Activated naive CD8-positive, alpha-beta T cell treated with anti-CD3 and anti-CD28 coated beads, Interleukin-2, amount 10 ng/mL, durations not matched to agents 7 days and 5 days (primary cell): ENCODE measurements around the gene NCAM2. TPM values are rescaled to one million over a fixed set of nuclear protein-coding genes. Genes with fewer than 3 reads are reported as not detected.

Source experiments
- ATAC-seq: fragments of 150-1000 bp; cut with Tn5 transposase; one replicate; pipeline ENCODE4 v1.10.0; 2021; ENCODE audit warnings: low read depth, moderate library complexity
- POLR2A ChIA-PET: fragments of 350-600 bp; sonication (Branson Sonifier 250); formaldehyde crosslinking; loops from one replicate; lab custom pipeline; 2021; ENCODE audit warnings: antibody characterized with exemption; lab: Charles Lee
- DNase-seq: peaks from one replicate; pipeline ENCODE4 v3.0.0; 2021
- H3K27ac Mint-ChIP-seq: one replicate; pipeline ENCODE4 v1.8.0; 2022; ENCODE audit warnings: mild to moderate bottlenecking, mixed read lengths
- H3K27me3 Mint-ChIP-seq: one replicate; pipeline ENCODE4 v1.8.0; 2022; ENCODE audit warnings: mild to moderate bottlenecking, moderate library complexity, mixed read lengths
- H3K36me3 Mint-ChIP-seq: one replicate; pipeline ENCODE4 v1.8.0; 2021; ENCODE audit warnings: mild to moderate bottlenecking, mixed read lengths
- H3K4me1 Mint-ChIP-seq: one replicate; pipeline ENCODE4 v1.8.0; 2021; ENCODE audit warnings: mixed read lengths
- H3K4me3 Mint-ChIP-seq: one replicate; pipeline ENCODE4 v1.8.0; 2022; ENCODE audit warnings: mild to moderate bottlenecking, moderate library complexity, mixed read lengths
- H3K9me3 Mint-ChIP-seq: one replicate; pipeline ENCODE4 v1.8.0; 2021; ENCODE audit warnings: mixed read lengths
- total RNA-seq, 2 experiments: library from RNA; stranded (reverse); gene quantifications; one replicate each; pipeline ENCODE4 v1.2.3, GENCODE V29; 2021

Gene NCAM2
- total RNA-seq, 2 experiments from 2014 or later = not detected

- Mint-ChIP-seq H3K4me3 (no peak overlapping the region), H3K4me1 (peaks cover 21% of the 10 kb centered on the region), H3K27me3 (peaks cover 12% of the 10 kb centered on the region), H3K36me3 (peaks cover 8% of the 10 kb centered on the region), H3K27ac (no peak overlapping the region), H3K9me3 (peaks cover 4% of the 10 kb centered on the region)
- POLR2A ChIA-PET = no interaction called here
- ATAC-seq (no peak), DNase-seq (no peak)
These were observed 205.7 kb downstream of the NCAM2 start for GRCh38 chr21:21203822-21204339.

DNA sequence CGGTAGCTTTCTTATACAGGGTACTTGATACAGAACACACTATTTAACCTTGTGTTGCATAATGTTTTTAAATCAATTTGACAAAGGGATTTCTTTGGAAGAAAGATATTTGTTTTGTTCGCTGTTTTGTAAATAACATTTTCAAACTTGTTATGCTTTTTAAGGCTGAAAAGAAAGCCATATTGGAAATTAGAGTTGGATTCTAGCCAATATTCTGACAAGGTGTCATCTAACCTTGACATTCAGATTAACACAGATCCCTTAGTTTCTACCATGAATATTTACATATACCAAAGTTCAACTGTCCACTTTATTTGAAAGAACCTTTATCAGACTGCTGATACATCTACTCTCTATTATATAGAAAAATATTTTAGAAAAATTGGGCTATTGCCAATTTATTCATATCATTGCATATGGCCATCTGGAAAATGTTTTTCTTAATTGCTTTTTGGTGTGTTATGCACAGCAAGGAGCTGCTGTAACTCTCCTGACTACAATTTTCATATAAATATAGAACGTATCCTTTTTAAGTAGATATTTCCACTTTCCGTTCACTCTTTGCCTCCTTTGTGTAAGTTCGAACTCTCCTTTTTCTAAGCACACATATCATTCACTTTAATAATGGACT, 206.3 kb downstream of the NCAM2 start:
- DNase-seq (no peak), ATAC-seq (no peak)
- POLR2A ChIA-PET = no interaction called here
- peaks cover 4% of the 10 kb centered on the region for H3K36me3 Mint-ChIP-seq
- H3K9me3 Mint-ChIP-seq = peaks cover 2% of the 10 kb centered on the region
- H3K27ac Mint-ChIP-seq = no peak overlapping the region
- peaks cover 15% of the 10 kb centered on the region for H3K4me1 Mint-ChIP-seq
- no peak overlapping the region for H3K4me3 Mint-ChIP-seq
- H3K27me3 Mint-ChIP-seq = peaks cover 12% of the 10 kb centered on the region

- peaks cover 12% of the 10 kb centered on the region for H3K27me3 Mint-ChIP-seq
- H3K4me1 Mint-ChIP-seq = peaks cover 7% of the 10 kb centered on the region
- no peak for DNase-seq
These were observed 207.4 kb downstream of the NCAM2 start for GRCh38 chr21:21205604-21206003.

DNA sequence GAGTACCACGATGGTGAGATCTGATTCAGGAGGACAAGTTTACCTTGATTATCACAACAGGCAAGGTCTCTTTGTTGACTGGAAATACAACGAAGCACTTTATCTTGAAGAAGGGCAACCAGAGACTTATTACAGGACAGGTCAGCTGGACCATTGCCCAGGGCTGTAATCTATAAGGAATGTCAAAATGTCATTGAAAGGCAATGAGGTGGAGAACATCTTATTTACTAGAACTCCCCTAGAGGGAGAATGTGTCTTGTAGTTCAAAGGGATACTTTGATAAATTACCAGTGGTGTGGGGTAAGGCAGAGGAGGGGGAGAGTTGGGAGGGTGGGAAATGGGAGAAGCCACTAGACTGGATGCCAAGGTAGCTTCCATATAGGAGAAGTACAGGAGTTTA, 212.3 kb downstream of the NCAM2 start:
- no peak overlapping the region for H3K27ac Mint-ChIP-seq

More at GRCh38 chr21:21205604-21206003, 207.4 kb downstream of the NCAM2 start:
- H3K27ac Mint-ChIP-seq = no peak overlapping the region
- no peak for ATAC-seq
- peaks cover 4% of the 10 kb centered on the region for H3K36me3 Mint-ChIP-seq
- no peak overlapping the region for H3K4me3 Mint-ChIP-seq
- H3K9me3 Mint-ChIP-seq = peaks cover 3% of the 10 kb centered on the region
- POLR2A ChIA-PET = no interaction called here

DNA sequence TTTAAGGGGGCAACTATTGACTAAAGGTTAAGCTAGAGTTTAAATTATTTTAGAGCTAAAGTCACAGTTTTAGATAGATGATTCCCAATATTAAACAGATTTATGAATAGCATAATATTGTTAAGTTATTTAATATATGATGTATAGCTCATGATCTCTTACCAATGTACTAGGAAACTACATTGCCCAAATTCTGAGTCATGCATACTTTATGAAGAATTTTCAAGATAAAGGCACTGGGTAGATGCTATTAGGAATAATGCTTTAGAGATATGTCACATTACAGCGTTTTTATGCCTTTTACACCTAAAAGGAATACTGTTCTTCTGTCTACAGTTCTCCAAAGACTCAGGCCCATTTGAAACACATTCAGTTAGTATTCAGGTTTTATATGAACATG, 215.1 kb downstream of the NCAM2 start:
- no peaks in the 10 kb centered on the region for H3K4me1 Mint-ChIP-seq
- H3K36me3 Mint-ChIP-seq = no peaks in the 10 kb centered on the region
- H3K9me3 Mint-ChIP-seq = peaks cover 3% of the 10 kb centered on the region

More for the DNA sequence above, 212.3 kb downstream of the NCAM2 start:
- no peak for ATAC-seq
- POLR2A ChIA-PET = no interaction called here
- no peaks in the 10 kb centered on the region for H3K36me3 Mint-ChIP-seq
- no peak for DNase-seq
- H3K4me3 Mint-ChIP-seq = no peak overlapping the region
- H3K27me3 Mint-ChIP-seq = peaks cover 12% of the 10 kb centered on the region
- H3K9me3 Mint-ChIP-seq = peaks cover 3% of the 10 kb centered on the region
- H3K4me1 Mint-ChIP-seq = no peaks in the 10 kb centered on the region

DNA sequence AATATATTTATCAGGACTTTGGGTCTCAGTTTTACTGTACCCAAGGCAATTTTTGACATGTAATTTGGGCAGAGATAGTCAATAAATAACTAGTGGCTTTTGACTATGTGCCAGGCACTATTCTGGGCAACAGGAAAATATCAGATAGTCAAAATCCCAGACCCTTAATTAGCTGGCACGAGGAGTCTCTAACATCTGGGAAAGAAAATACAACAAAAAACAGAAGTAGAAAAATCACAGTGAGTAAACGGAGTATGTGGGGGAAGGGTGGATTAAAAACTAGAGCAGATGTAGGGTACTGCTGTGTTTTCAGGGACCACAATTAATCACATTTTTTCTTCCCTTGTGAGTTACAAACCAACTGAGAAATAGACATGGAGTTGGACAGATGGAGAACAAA, 217.8 kb downstream of the NCAM2 start:
- no peaks in the 10 kb centered on the region for H3K4me1 Mint-ChIP-seq
- DNase-seq = no peak
- no peaks in the 10 kb centered on the region for H3K9me3 Mint-ChIP-seq
- peaks cover 2% of the 10 kb centered on the region for H3K27me3 Mint-ChIP-seq
- H3K4me3 Mint-ChIP-seq = no peak overlapping the region
- no peak for ATAC-seq
- H3K27ac Mint-ChIP-seq = no peak overlapping the region
- no peaks in the 10 kb centered on the region for H3K36me3 Mint-ChIP-seq
- POLR2A ChIA-PET = no interaction called here

More for the DNA sequence above, 215.1 kb downstream of the NCAM2 start:
- POLR2A ChIA-PET = no interaction called here
- Mint-ChIP-seq H3K27me3 (peaks cover under 1% of the 10 kb centered on the region), H3K4me3 (no peak overlapping the region), H3K27ac (no peak overlapping the region)
- DNase-seq = no peak
- no peak for ATAC-seq

- no peak for DNase-seq
- H3K27me3 Mint-ChIP-seq = peaks cover 6% of the 10 kb centered on the region
- H3K36me3 Mint-ChIP-seq = no peaks in the 10 kb centered on the region
- H3K9me3 Mint-ChIP-seq = peaks cover 5% of the 10 kb centered on the region
- no peak overlapping the region for H3K27ac Mint-ChIP-seq
- H3K4me1 Mint-ChIP-seq = peaks cover 3% of the 10 kb centered on the region
- no peak for ATAC-seq
- H3K4me3 Mint-ChIP-seq = no peak overlapping the region
- POLR2A ChIA-PET = no interaction called here
These were observed 228.3 kb downstream of the NCAM2 start for GRCh38 chr21:21226472-21226871.

DNA sequence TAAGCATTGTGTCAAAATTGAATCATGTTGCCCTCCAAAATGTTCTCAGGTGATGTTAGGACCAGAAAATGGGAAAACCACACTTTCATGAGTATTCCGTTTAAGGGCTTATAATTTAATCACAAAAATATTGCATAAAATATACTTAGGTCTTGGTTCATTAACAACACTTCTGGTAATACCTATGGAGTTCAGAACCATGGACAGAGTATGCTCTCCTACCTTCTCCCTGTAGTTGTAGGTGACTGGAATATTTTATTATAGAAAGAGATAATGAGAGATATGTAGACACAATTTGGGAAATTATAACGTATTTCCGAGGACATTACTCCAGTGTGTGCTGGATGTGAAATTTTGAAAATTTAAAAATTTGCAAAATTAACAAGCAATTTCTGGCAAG, 232.5 kb downstream of the NCAM2 start:
- POLR2A ChIA-PET = no interaction called here

DNA sequence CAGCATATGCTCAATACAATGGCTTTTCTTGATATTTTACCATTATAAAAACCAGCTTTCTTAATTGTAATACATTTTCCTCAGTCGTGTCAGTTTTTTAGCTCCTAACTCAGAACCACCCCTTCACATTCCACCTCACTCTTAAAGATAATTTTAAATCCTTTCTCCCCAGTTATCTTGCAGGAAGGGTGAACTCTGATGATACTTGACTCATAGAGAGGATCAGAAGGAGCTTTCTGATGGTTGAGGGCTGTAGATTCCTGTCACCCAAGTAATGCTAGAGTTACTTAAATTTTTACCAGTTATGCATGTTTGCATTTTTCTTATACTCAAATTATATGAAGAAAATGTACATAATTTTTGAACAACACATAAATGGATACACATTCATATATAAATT, 233.7 kb downstream of the NCAM2 start:
- POLR2A ChIA-PET = no interaction called here
- Mint-ChIP-seq H3K4me1 (no peaks in the 10 kb centered on the region), H3K4me3 (no peak overlapping the region), H3K27ac (no peak overlapping the region), H3K9me3 (no peaks in the 10 kb centered on the region), H3K27me3 (peaks cover 1% of the 10 kb centered on the region), H3K36me3 (no peaks in the 10 kb centered on the region)
- ATAC-seq (no peak), DNase-seq (no peak)

More for the DNA sequence above, 232.5 kb downstream of the NCAM2 start:
- Mint-ChIP-seq H3K4me3 (no peak overlapping the region), H3K4me1 (no peaks in the 10 kb centered on the region), H3K27me3 (peaks cover 6% of the 10 kb centered on the region), H3K9me3 (no peaks in the 10 kb centered on the region), H3K27ac (no peak overlapping the region), H3K36me3 (no peaks in the 10 kb centered on the region)
- DNase-seq (no peak), ATAC-seq (no peak)

DNA sequence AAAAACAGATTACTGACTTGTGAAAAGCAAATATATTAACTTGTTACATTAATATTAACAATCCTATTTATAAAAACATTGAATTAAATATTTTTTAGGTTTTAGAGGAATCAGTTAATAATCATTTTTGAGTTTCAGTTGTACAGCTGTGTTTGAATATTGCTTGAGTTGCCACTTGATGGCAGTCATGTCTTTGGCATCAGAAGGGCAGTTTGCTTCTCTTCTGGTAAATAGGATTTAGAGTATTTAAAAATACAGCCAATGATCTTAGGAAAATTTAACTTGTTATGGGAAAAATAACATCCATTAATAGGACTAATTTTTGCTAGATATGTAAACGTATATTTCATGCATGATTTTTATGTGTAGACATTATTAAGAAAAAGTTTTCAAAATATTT, 234.1 kb downstream of the NCAM2 start:
- Mint-ChIP-seq H3K4me1 (no peaks in the 10 kb centered on the region), H3K4me3 (no peak overlapping the region), H3K27me3 (no peaks in the 10 kb centered on the region), H3K36me3 (no peaks in the 10 kb centered on the region), H3K27ac (no peak overlapping the region), H3K9me3 (no peaks in the 10 kb centered on the region)
- ATAC-seq (no peak), DNase-seq (no peak)
- POLR2A ChIA-PET = no interaction called here

DNA sequence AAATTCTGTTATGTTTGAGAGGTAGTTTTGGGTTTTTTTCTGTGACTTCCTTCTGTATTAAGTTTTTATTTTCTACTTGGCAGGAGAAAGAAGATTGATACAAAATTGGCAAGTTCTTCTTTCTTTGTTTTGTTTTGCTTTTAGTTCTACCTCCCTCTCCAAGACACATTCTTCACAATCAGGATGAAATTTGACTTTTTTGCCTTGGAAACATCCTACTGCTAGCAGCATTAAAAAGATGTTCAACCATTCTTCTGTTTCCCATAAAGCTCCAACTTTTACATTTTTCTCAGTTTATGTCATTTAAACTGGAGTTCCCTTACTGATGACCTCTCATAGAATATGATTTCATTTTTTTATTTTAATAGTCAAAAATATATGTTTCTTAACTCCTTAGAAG, 234.8 kb downstream of the NCAM2 start:
- DNase-seq (no peak), ATAC-seq (no peak)
- no peaks in the 10 kb centered on the region for H3K27me3 Mint-ChIP-seq
- H3K4me3 Mint-ChIP-seq = no peak overlapping the region
- H3K9me3 Mint-ChIP-seq = no peaks in the 10 kb centered on the region
- POLR2A ChIA-PET = no interaction called here
- no peaks in the 10 kb centered on the region for H3K4me1 Mint-ChIP-seq
- H3K27ac Mint-ChIP-seq = no peak overlapping the region
- no peaks in the 10 kb centered on the region for H3K36me3 Mint-ChIP-seq

DNA sequence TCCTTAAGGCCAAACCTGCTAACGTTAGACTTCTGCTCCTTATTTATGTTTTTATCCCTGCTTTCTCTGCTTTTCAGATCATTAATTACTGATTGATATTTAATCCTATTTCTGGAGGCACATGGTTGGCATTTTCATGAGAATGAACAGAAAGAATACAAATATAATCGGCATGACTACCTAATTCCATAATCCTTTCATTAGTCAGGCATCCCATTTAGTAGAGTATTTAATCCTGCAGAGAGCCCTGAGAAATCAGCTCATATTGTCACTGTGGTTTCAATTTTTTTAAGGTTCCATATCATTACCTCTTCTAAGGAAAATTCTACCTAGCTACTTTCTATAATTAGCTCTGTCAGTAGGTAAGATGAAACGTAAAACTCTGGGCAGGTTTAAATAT, 238.8 kb downstream of the NCAM2 start:
- Mint-ChIP-seq H3K4me1 (no peaks in the 10 kb centered on the region), H3K27me3 (no peaks in the 10 kb centered on the region), H3K27ac (no peak overlapping the region), H3K4me3 (no peak overlapping the region), H3K36me3 (no peaks in the 10 kb centered on the region), H3K9me3 (no peaks in the 10 kb centered on the region)
- DNase-seq (no peak), ATAC-seq (no peak)
- POLR2A ChIA-PET = no interaction called here

- ATAC-seq = no peak
- no peak overlapping the region for H3K4me3 Mint-ChIP-seq
- no peaks in the 10 kb centered on the region for H3K4me1 Mint-ChIP-seq
- no peak for DNase-seq
- POLR2A ChIA-PET = no interaction called here
- H3K27me3 Mint-ChIP-seq = peaks cover 3% of the 10 kb centered on the region
- H3K9me3 Mint-ChIP-seq = no peaks in the 10 kb centered on the region
- no peak overlapping the region for H3K27ac Mint-ChIP-seq
- no peaks in the 10 kb centered on the region for H3K36me3 Mint-ChIP-seq
These were observed 240.6 kb downstream of the NCAM2 start for GRCh38 chr21:21238629-21239400.

- H3K4me3 Mint-ChIP-seq = no peak overlapping the region
- POLR2A ChIA-PET = no interaction called here
- DNase-seq (no peak), ATAC-seq (no peak)
- H3K4me1 Mint-ChIP-seq = no peaks in the 10 kb centered on the region
- peaks cover 3% of the 10 kb centered on the region for H3K27me3 Mint-ChIP-seq
- no peaks in the 10 kb centered on the region for H3K36me3 Mint-ChIP-seq
- H3K27ac Mint-ChIP-seq = no peak overlapping the region
- no peaks in the 10 kb centered on the region for H3K9me3 Mint-ChIP-seq
These were observed 243.2 kb downstream of the NCAM2 start for GRCh38 chr21:21241391-21241790.
